ENCODE data around the gene GEMIN5. TPM values are rescaled to one million over a fixed set of nuclear protein-coding genes. Genes with fewer than 3 reads are reported as not detected.

GEMIN5 gene
- total RNA-seq, 1 donor from 2014 or later, result 13.9 TPM

- TF ChIP-seq CTCF (IDR thresholded peaks at IDR 0.05; ENCODE audit: partially characterized antibody, unreplicated experiment), result no peak
- Mint-ChIP-seq H3K27me3 (ENCODE audit: unreplicated experiment) (peaks cover 1% of the 10 kb centered on the region), H3K4me1 (ENCODE audit: low read depth, unreplicated experiment) (no peaks in the 10 kb centered on the region), H3K4me3 (ENCODE audit: unreplicated experiment) (no peak overlapping the region), H3K36me3 (ENCODE audit: unreplicated experiment) (no peaks in the 10 kb centered on the region), H3K27ac (ENCODE audit: unreplicated experiment) (no peak overlapping the region), H3K9me3 (ENCODE audit: unreplicated experiment) (no peaks in the 10 kb centered on the region)
- DNase-seq, result no peak
These were observed 28.9 kb upstream of the GEMIN5 start for GRCh38 chr5:154966874-154967273.

GRCh38 chr5:154966081-154966841, 28.2 kb upstream of the GEMIN5 start:
- no peak overlapping the region for H3K4me3 Mint-ChIP-seq (ENCODE audit: unreplicated experiment)
- H3K36me3 Mint-ChIP-seq (ENCODE audit: unreplicated experiment), result no peaks in the 10 kb centered on the region
- H3K9me3 Mint-ChIP-seq (ENCODE audit: unreplicated experiment), result no peaks in the 10 kb centered on the region
- DNase-seq, result no peak
- no peak for TF ChIP-seq CTCF (IDR thresholded peaks at IDR 0.05; ENCODE audit: partially characterized antibody, unreplicated experiment)
- H3K4me1 Mint-ChIP-seq (ENCODE audit: low read depth, unreplicated experiment), result no peaks in the 10 kb centered on the region
- no peak overlapping the region for H3K27ac Mint-ChIP-seq (ENCODE audit: unreplicated experiment)
- peaks cover 1% of the 10 kb centered on the region for H3K27me3 Mint-ChIP-seq (ENCODE audit: unreplicated experiment)

GRCh38 chr5:154962494-154962893, 24.5 kb upstream of the GEMIN5 start:
- no peaks in the 10 kb centered on the region for H3K36me3 Mint-ChIP-seq (ENCODE audit: unreplicated experiment)

GRCh38 chr5:154956712-154957111, 18.7 kb upstream of the GEMIN5 start:
- TF ChIP-seq CTCF (IDR thresholded peaks at IDR 0.05; ENCODE audit: partially characterized antibody, unreplicated experiment), result no peak
- Mint-ChIP-seq H3K9me3 (ENCODE audit: unreplicated experiment) (no peaks in the 10 kb centered on the region), H3K27me3 (ENCODE audit: unreplicated experiment) (no peaks in the 10 kb centered on the region), H3K36me3 (ENCODE audit: unreplicated experiment) (no peaks in the 10 kb centered on the region), H3K4me3 (ENCODE audit: unreplicated experiment) (no peak overlapping the region), H3K4me1 (ENCODE audit: low read depth, unreplicated experiment) (no peaks in the 10 kb centered on the region), H3K27ac (ENCODE audit: unreplicated experiment) (no peak overlapping the region)
- DNase-seq, result no peak

More at GRCh38 chr5:154962494-154962893, 24.5 kb upstream of the GEMIN5 start:
- TF ChIP-seq CTCF (IDR thresholded peaks at IDR 0.05; ENCODE audit: partially characterized antibody, unreplicated experiment), result no peak
- Mint-ChIP-seq H3K4me3 (ENCODE audit: unreplicated experiment) (no peak overlapping the region), H3K9me3 (ENCODE audit: unreplicated experiment) (no peaks in the 10 kb centered on the region), H3K27me3 (ENCODE audit: unreplicated experiment) (peaks cover 1% of the 10 kb centered on the region), H3K4me1 (ENCODE audit: low read depth, unreplicated experiment) (no peaks in the 10 kb centered on the region), H3K27ac (ENCODE audit: unreplicated experiment) (no peak overlapping the region)
- no peak for DNase-seq

GRCh38 chr5:154949781-154950180, 11.8 kb upstream of the GEMIN5 start:
- Mint-ChIP-seq H3K9me3 (ENCODE audit: unreplicated experiment) (no peaks in the 10 kb centered on the region), H3K27ac (ENCODE audit: unreplicated experiment) (no peak overlapping the region), H3K27me3 (ENCODE audit: unreplicated experiment) (no peaks in the 10 kb centered on the region), H3K36me3 (ENCODE audit: unreplicated experiment) (no peaks in the 10 kb centered on the region), H3K4me3 (ENCODE audit: unreplicated experiment) (no peak overlapping the region), H3K4me1 (ENCODE audit: low read depth, unreplicated experiment) (no peaks in the 10 kb centered on the region)
- no peak for TF ChIP-seq CTCF (IDR thresholded peaks at IDR 0.05; ENCODE audit: partially characterized antibody, unreplicated experiment)
- no peak for DNase-seq

Measured in glutamatergic neuron (in vitro differentiated cells).